ENCODE results near the gene FIGNL2.

The FIGNL2 gene

DNA sequence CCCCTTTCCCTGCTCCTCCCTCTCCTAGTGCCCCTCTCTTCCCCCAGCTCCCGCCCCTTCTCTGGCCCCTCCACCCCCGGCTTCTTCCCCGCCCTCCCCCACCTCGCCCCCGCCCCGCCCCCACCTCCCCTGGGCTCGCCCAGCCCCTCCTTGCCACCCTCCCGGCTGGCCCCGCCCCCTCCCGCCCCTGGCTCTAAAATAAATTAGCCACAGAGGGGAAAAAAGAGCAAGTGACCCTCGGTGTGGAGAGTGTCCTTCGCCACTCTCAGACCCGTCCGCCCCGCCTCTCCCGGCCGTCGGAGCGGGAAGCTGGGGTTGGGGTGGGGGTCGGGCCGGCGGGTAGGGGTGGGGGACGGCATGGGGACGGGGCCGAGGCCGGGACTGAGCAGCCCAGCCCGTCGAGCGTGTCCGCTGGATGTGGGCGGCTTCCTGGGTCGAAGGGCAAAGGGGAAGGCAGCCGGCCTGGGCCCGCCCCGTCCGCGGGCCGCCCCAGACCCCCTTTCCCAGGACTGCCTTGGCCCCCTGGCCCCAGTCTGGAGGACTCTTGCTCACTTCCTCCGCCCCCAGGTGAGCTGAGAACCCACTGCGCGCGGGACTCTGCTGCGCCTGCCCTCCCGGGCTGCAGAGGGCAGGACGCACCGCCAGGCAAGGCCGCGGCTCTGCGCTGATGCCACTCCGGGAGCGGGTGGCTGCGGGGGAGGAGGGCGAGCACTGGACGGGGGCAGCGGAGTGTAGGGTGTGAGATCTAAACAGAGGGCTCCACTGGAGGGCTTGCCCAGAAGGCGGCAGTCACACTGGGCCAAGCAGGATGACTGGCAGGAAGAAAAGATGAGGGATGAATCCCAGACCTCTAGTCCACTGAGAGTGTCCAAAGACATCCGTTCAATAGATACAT lies 570 bp upstream of the FIGNL2 start:
- no peak overlapping the region for H3K4me3 ChIP-seq (ENCODE audit: low read length)
- no peak for DNase-seq (ENCODE audit: low read depth)
- TF ChIP-seq CTCF (IDR thresholded peaks at IDR 0.05; ENCODE audit: insufficient read depth, low read depth, low read length, missing control alignments) = no peak

GRCh38 chr12:51847643-51848325 lies 734 bp downstream of the FIGNL2 start:
- H3K4me3 ChIP-seq (ENCODE audit: low read length) = no peak overlapping the region
- no peak for DNase-seq (ENCODE audit: low read depth)
- TF ChIP-seq CTCF (IDR thresholded peaks at IDR 0.05; ENCODE audit: insufficient read depth, low read depth, low read length, missing control alignments) = no peak

DNA sequence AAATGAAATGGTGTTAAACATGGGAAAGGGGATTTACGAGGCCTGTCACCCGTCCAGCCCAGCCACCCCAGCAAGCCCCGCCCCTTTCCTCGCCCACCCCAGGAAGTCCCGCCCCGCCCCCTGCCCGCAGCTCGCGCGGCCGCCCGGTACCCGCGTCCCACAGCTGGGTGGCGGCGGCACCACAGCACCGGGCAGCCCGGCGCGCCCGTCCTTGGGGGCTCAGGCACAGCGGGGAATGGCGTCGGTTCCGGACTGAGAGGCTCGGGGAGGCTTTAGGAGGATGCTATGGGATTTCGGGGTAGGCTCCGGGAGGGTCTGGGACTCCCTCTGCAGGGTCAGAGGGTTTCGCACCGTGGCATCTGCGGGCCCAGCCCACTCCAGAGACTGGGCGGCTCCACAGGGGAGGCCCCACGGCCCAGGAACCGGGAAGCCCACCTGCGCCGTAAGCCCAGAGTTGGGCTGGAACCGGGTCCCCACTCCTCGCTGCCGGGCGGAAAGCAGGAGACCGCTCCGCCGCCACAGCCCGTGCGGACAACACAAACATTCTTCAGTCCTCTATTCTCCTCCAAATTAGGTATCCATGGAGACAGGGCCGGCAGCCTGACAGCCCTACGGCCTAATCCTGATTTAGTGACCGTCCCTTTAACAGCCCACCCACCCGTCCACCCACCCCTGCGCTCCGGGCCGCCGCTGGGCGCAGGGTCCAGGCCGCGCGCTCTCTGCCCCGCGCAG lies 1.4 kb downstream of the FIGNL2 start:
- DNase-seq (ENCODE audit: low read depth) = no peak
- H3K4me3 ChIP-seq (ENCODE audit: low read length) = no peak overlapping the region
- no peak for TF ChIP-seq CTCF (IDR thresholded peaks at IDR 0.05; ENCODE audit: insufficient read depth, low read depth, low read length, missing control alignments)

GRCh38 chr12:51846271-51846691 lies 2.2 kb downstream of the FIGNL2 start:
- no peak overlapping the region for H3K4me3 ChIP-seq (ENCODE audit: low read length)
- no peak for DNase-seq (ENCODE audit: low read depth)
- no peak for TF ChIP-seq CTCF (IDR thresholded peaks at IDR 0.05; ENCODE audit: insufficient read depth, low read depth, low read length, missing control alignments)

DNA sequence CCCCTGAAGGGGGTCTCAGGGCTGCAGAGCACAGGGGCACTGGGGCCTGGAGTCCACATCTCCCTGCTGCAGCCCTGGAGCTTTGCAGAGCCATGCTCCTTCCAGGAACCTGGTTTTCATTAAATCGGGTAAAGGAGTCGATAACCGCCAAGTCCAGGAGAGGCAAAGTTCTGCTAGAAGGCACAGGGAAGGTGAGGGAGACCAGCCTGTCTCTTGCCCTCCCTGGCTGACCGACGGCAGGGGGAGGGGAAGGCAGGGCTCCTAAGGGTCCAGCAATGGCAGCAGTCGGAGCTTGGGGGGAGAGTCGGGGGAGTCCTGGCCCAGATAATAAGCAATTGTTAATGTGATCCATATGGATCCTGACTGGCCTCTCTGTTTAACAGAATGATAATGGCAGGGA lies 3.0 kb downstream of the FIGNL2 start:
- no peak overlapping the region for H3K4me3 ChIP-seq (ENCODE audit: low read length)
- DNase-seq (ENCODE audit: low read depth) = no peak
- no peak for TF ChIP-seq CTCF (IDR thresholded peaks at IDR 0.05; ENCODE audit: insufficient read depth, low read depth, low read length, missing control alignments)

- no peak for DNase-seq (ENCODE audit: low read depth)
- H3K4me3 ChIP-seq (ENCODE audit: low read length) = no peak overlapping the region
- no peak for TF ChIP-seq CTCF (IDR thresholded peaks at IDR 0.05; ENCODE audit: insufficient read depth, low read depth, low read length, missing control alignments)
Observed at GRCh38 chr12:51844854-51845253, 3.7 kb downstream of the FIGNL2 start.

All from epithelial cell of esophagus (primary cell).